GM11168 (cell line): ENCODE measurements around the gene STXBP5L.
"Not testable (repeated sequence)": the region's sequence is repeated elsewhere in the genome, so short reads cannot be mapped to it uniquely, and the experiment has no call there.

ENCODE experiments used
- in situ Hi-C: fragments of 300-500 bp; cut with MboI; formaldehyde crosslinking; loops from one replicate; pipeline ENCODE4 v1.12.0; 2022; ENCODE audit warnings: low sequenced_read_pairs; ENCODE audit not compliant: unreplicated experiment

STXBP5L gene

DNA sequence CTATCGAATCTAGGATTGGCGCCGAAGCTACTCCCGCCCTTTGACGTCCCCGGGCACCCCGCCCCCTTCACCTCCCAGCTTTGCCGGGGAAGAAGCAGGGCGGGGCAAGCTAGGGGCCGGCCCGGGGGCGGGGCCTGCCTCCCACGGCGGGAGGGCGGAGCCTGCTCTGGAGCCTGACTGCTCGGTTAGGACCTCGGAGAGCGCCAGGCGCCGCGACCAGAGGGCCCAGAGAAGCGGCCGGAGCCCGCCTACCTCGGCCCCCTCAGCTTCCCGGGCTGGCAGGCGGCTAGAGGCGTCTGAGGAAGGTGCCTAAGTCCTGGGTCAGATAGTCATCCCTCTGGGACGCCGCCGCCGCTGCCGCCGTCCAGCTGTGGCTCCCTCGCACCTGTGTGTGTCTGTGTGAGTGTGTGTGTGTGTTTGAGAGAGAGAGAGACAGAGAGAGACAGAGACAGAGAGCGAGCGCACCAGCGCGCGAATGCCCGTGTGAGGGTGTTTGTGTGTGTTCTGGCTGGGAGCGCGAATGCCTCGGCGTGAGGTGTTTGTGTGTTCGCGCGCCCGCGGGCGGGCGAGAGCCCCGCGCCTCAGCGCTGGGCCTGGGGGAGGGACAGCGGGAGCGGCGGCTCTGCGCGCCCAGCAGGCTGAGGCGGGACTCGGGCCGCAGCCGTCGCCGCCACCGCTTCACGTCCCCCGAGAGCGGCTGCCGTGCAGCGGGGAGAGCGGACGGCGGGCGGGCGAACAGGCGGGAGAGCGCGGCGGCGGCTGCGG, at the start of gene STXBP5L:
STXBP5L (plus strand) TSS at position 176 of the 765 bp plus-strand sequence. CDS start 1,374 bp downstream, outside the sequence.
- in situ Hi-C loops = no loop called here

DNA sequence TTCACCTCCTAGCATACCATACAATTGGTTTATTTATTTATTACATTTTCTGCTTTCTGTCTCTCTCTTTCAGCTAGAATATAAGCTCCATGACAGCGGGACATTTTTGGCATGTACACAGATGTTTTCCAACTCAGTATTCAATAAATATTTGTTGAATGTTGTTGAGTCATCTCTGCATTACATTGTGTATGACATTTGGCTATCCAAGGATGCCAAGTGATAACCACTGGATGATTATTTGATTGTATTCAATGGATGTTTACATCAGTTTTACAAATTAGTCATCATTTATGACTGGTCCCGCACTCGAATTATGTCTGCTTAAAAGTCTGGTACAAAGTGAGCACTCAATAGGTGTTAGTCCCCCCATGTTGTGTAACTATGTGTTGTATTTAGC, 49.5 kb upstream of the STXBP5L start:
- in situ Hi-C loops = no loop called here

DNA sequence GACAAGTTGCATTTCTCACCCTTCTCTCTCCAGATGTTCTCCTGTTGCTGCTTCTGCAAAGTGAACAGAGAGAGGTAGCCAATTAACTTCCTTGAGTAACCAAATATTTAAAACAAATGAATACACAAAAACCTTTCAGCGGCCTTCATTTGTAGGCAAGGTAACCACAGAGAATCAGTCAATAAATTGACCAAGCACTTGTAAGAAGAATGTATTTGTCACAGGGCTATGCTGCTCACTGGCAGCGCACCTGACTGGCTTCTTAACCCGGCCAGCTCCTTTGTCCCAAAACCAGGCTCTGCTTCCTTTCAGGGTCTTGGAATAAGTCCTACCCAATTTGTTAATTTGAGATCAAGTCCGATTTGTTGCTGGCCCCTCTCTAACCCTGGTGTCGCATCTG, 43.5 kb upstream of the STXBP5L start:
- in situ Hi-C loops = no loop called here

DNA sequence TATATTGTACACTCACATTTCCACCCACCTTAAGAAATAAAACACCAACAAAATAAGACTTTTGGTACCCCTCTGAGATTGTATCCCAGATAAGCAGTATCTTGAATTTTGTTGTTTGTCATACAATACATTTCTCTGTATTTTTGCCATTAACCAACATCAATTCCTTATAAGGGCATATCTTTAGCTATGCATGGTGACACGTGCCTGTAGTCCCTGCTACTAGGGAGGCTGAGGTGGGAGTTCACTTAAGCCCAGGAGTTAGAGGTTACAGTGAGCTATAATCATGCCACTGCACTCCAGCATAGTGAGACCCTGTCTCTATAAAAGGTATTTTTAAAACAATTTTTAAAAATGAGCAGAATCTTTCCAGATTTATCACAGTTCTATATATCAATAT, 32.5 kb upstream of the STXBP5L start:
- in situ Hi-C loops = no loop called here

DNA sequence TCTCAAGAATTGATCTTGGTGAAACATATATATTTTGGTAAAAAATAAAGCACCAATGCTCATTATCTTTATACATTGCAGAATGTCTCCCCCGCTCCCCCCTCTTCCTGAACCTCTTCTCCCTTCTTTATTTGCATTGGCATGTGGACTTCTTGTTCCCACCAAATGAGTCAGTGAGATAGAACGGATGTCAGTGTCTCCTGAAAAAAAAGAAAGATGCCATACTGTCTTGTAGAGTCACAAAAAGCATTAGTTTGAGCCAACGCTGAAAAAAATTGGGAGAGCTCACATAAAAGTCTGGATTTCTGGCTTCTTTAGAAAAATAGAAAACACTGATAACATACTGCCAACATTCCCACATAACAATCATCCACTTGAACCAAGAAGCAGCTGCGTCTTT, 32.0 kb upstream of the STXBP5L start:
- in situ Hi-C loops = no loop called here

DNA sequence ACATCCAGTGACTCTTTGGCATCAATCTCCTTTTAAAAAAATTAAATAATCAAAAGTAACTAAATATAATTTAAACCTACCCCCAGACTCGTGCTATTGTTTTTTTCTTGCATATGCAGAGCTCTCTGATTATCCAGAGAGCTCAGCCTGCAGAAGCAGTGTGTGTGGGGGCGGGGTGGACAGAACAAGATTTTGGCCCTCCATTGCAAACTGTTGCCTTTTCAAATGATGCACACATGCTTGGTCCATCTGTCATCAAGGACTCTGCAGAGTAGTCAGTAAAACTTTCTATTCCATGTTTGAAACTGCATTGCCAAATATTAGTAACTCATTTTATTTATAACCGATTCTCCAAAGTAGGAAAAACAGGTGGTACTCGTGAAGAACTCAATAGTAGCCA, 28.6 kb upstream of the STXBP5L start:
- in situ Hi-C loops = no loop called here

DNA sequence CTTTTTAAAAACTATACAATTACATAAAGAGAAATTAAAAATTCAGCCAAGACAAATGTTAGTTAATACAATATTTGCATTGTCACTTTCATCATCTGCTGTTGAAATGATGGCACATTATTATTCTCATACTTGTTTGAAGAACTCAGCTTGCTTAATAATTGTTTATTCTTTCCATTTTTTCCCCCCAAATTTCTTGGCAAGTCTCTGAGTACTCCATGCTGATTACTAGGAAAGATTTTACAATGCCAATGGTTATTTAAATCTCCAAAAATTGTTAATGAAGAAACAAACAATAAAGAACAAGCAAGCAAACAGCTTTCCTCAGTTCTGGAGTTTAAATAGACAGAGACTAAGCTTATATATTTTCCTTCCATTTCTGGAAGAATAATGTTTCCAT, 15.1 kb upstream of the STXBP5L start:
- in situ Hi-C loops = no loop called here

DNA sequence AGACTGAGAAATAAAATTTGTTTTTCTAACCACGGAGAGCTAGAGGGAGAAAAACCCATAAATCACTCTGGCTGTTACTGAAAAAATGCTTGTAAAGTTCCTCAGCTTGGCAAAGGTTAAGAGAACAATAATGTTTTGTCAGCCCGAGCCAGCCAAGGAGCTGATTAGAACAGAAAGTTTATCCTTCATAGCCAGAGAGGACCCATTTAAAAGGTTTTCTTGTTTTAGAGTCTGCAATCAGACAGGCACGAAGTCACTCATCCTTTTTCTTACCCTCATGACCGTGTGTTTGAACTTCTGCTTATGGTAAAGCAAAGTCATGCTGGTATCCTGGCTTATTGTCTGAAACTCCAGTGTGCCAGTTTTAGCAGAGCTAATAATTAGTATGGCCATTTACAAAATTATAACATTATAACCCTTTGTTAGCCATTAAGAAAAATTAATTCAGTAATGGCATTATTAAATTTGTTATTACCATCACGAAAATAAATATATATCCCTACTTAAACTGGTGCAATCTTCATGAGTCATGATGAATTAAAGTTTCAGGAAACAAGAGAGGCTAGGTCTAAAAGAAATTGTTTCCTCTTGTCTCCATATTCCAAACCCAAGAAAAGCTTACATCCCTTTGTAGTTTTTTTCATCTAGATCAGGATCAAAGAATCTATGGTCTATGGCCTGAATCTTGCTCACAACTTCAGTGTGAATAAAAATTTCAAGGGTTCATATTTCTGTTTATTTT, 13.5 kb upstream of the STXBP5L start:
- in situ Hi-C loops = no loop called here

DNA sequence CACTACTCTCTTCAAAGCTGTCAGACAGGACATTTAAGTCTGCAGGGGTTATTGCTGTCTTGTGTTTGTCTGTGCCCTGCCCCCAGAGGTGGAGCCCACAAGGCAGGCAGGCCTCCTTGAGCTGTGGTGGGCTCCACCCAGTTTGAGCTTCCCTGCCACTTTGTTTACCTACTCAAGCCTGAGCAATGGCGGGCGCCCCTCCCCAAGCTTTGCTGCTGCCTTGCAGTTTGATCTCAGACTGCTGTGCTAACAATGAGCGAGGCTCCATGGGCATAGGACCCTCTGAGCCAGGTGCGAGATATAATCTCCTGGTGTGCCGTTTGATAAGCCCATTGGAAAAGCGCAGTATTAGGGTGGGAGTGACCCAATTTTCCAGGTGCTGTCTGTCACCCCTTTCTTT, 6.3 kb upstream of the STXBP5L start:
- in situ Hi-C loops = not testable (repeated sequence)

DNA sequence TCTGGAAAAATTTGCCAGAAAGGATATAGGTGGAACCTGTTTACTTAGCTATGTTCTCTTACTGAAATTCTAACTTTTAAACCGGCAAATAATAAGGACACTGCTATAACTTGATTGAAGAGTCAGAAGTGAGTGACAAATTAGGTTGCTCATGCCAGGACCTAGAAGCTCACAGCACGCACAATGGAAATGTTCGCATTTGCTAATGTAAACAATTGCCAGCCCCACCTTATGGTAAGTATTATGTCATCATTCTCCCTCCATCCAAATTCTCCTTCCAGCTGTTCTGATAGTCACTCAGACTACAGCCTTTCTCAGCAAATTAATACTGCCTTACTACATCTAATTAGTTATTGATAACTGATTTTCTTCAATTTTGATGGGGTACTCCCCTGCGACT, 4.8 kb upstream of the STXBP5L start:
- in situ Hi-C loops = no loop called here

DNA sequence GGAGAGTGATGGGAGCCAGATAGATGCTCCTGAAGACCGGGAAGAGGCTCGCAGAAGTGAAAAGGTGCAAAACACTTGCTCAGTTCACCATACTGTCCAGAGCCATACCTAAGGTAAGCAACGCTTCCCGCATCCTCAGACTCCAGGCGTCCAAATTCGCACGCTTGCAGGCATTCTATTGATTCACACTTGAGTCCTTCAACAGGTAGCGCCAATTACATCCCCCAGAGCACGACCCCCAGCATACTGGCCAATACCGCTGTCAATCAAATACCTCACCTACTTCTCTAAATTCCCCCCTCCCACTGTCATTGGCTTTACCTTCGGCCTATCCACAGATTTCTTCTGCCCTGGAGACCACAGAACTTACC, 361 bp upstream of the STXBP5L start:
- in situ Hi-C loops = no loop called here

DNA sequence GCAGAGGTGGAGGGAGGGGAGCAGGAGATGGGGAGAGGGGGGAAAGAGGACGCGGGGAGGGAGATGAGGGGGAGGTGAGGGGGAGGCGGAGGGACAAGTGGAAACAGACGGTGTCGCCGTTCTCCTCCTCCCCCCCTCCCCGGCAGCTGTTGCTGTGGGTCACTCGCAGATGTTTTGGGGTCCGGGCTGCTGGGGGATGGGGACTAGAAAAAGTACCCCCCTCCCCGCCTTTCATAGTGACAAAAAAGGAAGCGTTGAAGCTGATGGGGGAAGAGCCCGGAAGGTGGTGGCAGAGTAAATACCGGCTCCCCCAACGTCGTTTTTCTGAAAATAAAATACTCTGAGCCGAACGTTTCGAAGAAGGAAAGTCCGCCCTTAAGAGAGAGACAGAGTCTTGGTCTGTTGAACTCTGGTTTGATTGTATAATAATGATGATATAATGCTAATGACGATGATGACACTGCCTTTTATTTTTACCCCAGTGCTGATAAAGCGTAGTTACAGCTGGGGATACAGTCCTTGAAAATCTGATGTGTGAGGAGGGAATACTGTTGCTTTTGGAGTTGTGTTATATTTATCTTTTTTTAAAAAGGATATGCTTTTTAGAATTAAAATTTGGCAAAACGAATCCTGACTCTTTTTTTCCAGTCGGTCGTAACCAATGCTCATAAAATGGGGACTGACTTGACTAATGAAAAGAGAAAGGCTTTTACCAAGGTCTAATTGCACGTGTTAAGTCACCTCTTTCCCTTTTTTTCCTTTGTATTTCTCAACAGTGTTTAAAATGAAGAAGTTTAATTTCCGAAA, 993 bp downstream of the STXBP5L start:
- in situ Hi-C loops = no loop called here

DNA sequence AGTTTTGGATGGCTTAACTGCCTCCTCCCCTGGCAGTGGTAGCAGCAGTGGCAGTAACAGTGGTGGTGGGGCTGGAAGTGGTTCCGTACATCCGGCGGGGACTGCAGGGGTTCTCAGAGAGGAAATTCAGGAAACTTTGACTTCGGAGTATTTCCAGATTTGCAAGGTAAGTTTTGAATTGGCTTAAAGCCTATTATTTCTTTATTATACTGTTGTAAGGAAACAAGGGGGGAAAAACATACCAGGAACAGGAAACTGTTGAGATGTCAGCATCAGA, 1.5 kb downstream of the STXBP5L start:
- in situ Hi-C loops = no loop called here

DNA sequence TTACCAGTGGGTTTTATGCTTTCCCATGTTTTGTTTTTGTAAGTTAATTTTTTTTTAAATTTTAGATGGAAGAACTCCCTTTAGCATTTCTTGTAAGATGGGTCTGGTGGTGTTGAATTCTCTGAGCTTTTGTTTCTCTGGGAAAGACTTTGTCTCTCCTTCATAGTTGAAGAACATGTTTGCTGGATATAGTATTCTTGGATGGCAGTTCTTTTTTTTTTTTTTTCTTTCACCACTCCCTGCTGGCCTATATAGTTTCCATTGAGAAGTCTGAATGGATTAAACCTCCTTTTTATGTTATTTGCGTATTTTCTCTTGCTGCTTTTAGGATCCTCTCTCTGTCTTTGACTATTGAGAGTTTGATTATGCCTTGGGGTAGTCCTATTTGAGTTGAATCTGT, 18.1 kb downstream of the STXBP5L start:
- in situ Hi-C loops = no loop called here

DNA sequence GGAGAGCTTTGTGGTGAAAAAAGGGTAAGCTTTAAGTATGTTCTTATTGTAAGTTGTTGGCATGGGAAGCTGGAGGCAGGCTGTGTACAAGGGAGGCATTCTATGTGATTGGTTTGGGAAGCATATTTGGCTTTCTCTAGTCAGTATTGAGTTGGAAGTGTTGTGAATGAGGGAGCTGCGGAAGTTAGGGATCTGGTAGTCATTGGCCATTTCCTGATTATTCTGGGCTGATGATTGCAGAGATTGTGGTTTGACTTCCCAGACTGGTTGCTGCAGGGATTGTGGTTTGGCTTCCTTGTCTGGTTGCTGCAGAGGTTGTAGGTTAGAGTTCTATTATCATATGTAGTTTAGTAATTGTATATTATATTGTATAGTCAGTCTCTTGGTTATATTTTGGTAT, 21.0 kb downstream of the STXBP5L start:
- in situ Hi-C loops = no loop called here

DNA sequence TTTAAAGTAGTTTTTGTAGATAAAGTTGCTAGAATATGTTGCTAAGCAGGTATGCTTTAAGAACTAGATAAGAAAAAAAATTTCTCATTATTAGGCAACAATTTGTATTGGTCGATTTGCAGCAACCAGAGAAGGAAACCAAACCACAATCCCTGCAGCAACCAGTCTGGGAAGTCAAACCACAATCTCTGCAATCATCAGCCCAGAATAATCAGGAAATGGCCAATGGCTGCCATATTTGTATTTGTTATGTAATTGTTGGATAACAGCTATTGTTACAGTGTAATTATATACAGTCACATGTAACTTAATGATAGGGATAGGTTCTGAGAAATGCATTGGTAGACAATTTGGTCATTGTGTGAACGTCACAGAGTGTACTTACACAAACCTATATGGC, 23.6 kb downstream of the STXBP5L start:
- in situ Hi-C loops = no loop called here

DNA sequence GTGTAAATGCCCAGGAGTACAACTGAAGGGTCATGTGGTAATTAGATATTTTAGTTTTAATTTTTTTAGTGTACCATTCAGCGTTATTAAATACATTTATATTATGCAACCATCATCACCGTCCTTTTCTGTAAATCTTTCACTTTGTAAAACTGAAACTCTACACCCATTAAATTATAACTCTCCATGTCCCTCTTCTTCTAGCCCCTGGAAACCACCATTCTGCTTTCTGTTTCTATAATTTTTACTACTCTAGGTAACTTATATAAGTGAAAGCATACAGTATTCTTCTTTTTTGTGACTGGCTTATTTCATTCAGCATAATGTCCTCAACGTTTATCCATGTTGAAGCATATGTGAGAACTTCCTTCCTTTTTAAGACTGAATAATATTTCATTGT, 48.1 kb downstream of the STXBP5L start:
- in situ Hi-C loops = no loop called here

DNA sequence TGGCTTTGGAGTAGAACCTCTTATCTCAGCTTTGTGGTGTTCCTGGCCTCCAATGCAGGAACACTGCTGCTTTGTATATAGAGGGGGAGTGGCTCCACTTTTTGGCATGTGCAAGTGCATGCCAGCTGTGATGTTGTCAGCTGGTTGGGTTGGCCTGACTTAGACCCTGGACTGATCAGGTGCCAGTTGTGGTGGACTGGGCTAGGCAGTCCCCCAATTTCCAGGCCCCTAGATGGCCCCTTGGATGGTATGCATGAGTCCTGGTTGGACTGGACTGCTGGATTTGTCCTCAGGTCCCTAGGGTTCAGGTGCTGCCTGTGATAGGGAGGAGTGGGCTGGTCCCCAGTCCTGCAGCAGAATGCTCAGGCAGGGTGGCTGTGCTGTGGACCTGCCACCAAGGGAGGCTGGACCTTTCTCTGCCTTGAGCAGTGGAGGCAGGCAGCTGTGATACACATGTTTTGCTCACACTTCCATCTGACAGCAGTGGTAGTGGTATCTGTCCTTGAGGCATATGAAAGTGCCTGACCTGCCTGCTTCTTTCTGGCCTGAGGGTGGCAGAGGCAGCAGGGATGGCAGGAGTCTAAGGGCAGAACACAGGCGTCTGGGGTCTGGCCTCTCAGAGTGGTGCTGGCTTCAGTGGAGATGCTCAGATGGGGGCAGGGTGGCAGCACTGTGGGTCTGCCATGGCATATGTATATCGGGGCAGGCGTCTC, 74.8 kb downstream of the STXBP5L start:
- in situ Hi-C loops = no loop called here

DNA sequence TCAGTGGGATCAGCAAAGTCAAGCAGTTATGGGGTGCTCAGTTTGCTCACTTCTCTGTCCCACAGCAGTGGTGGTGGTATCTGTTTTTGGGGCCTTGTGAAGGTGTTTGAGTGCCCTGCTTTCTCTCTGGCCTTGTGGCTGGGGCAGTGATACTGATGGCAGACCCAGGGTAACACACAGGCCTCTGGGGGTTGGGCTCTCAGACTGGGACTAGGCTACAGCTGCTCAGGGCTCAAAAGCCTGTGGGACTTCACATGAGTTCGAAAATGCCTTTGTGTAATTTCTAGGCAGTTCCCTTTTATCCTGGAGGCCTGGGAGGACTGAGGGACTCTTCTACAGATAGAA, 75.3 kb downstream of the STXBP5L start:
- in situ Hi-C loops = no loop called here

DNA sequence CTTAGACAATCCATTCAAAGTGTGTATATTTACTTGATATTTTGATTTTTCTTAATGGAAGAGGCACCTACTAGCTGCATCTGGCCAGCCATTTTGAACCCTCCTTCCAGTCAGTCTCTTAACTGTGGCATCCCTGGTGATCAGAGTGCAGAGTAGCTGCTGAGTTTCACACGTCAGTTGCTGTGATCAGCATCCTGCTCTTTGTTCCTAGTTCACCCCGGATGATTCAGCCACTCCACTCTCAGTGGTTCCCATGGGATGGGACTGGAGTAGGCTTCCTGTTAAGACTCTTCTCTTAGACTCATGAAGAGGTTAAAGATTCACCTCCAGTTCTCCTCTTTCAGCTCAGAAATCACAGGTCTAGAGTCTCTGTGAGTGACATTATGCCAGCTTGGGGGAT, 75.8 kb downstream of the STXBP5L start:
- in situ Hi-C loops = no loop called here

DNA sequence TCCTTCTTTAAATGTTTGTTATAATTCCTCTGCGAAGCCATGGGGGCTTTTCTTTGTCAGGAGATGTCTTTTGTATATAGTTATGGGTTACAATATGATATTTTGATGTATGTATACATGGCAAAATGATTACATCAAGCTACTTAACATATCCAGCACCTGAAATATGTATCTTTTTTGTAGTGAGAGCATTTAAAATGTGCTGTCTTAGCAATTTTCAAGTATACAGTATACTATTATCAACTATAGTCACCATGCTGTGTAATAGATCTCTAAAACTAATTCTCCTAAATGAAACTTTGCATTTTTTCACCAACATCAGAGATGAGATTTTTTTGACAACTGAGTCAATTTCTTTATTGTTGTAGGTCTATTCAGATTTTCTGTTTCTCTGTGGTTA, 77.2 kb downstream of the STXBP5L start:
- in situ Hi-C loops = no loop called here
